HG02938 (cell line): ENCODE results near the gene ATXN3.
"Not testable (repeated sequence)": the region's sequence is repeated elsewhere in the genome, so short reads cannot be mapped to it uniquely, and the experiment has no call there.

Experiments
- ATAC-seq: cut with Tn5 transposase; IDR thresholded peaks from one replicate; pipeline ENCODE4 v1.9.1; 2021; ENCODE audit warnings: mild to moderate bottlenecking, moderate library complexity; ENCODE audit not compliant: unreplicated experiment

The ATXN3 gene

GRCh38 chr14:92074555-92074954 lies 31.8 kb downstream of the ATXN3 start:
- no peak for ATAC-seq

- no peak for ATAC-seq
These were observed 48.1 kb downstream of the ATXN3 start for GRCh38 chr14:92058006-92058917.

GRCh38 chr14:92049781-92050180 lies 56.6 kb downstream of the ATXN3 start:
- ATAC-seq, result no peak

GRCh38 chr14:92049221-92049620 lies 57.2 kb downstream of the ATXN3 start:
- ATAC-seq, result not testable (repeated sequence)

- not testable (repeated sequence) for ATAC-seq
These were observed 60.5 kb downstream of the ATXN3 start for GRCh38 chr14:92045904-92046303.

GRCh38 chr14:92041766-92042165 lies 64.6 kb downstream of the ATXN3 start:
- ATAC-seq, result not testable (repeated sequence)

- no peak for ATAC-seq
These were observed 65.2 kb downstream of the ATXN3 start for GRCh38 chr14:92041203-92041602.

- ATAC-seq, result no peak
These were observed 65.8 kb downstream of the ATXN3 start for GRCh38 chr14:92040431-92041051.

- peak; percentile 95 for ATAC-seq
These were observed 66.5 kb downstream of the ATXN3 start, which contains the start of gene TRIP11 for GRCh38 chr14:92039719-92040430. Gene TRIP11, minus strand, starts transcription at chr14:92040059. Its CDS starts 374 bp downstream, at chr14:92039685.

- peak; percentile 24 for ATAC-seq
These were observed 67.2 kb downstream of the ATXN3 start for GRCh38 chr14:92039063-92039718.

- ATAC-seq, result no peak
These were observed 68.4 kb downstream of the ATXN3 start for GRCh38 chr14:92037989-92038388.

GRCh38 chr14:92035890-92036289 lies 70.5 kb downstream of the ATXN3 start:
- no peak for ATAC-seq

GRCh38 chr14:92033906-92034687 lies 72.3 kb downstream of the ATXN3 start:
- no peak for ATAC-seq

GRCh38 chr14:92033433-92033832 lies 72.9 kb downstream of the ATXN3 start:
- no peak for ATAC-seq

- no peak for ATAC-seq
These were observed 79.7 kb downstream of the ATXN3 start for GRCh38 chr14:92026548-92027190.

GRCh38 chr14:92022036-92022435 lies 84.3 kb downstream of the ATXN3 start:
- no peak for ATAC-seq

- ATAC-seq, result no peak
These were observed 84.9 kb downstream of the ATXN3 start for GRCh38 chr14:92021523-92021922.

- ATAC-seq, result no peak
These were observed 92.3 kb downstream of the ATXN3 start for GRCh38 chr14:92014040-92014439.

GRCh38 chr14:92012121-92012748 lies 94.1 kb downstream of the ATXN3 start:
- ATAC-seq, result no peak
